ENCODE results near the gene MAT2B.

DNA sequence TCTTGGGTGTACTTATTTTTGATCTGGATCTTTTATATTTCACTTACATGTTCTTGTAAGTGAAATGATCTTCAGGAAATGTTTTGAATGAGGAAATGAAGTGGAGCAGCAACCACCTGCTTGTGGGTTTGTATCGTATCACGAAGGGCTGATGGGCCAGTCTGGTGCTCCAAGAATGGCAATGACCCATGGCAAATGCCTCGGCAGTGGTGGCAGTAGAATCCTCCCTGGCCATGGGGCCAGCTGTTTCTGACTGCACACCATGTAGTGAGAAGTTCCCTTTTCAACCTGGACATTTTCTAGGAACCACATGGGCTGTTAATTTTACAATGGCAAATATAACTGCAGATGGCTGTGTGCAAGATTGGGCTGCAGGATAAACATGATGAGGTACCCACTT, 29.9 kb downstream of the MAT2B start:
- TF ChIP-seq ZNF274 (IDR thresholded peaks at IDR 0.05; ENCODE audit: borderline replicate concordance, extremely low read depth, low read length) (no peak), CREB1 (IDR thresholded peaks at IDR 0.05) (no peak), HDAC2 (IDR thresholded peaks at IDR 0.05; ENCODE audit: borderline replicate concordance in 1 of 2, low read depth in 2 of 2, low read length in 2 of 2) (no peak), POLR2AphosphoS5 (IDR thresholded peaks at IDR 0.05; ENCODE audit: low read depth, low read length) (no peak), BCL11A (IDR thresholded peaks at IDR 0.05; ENCODE audit: low read depth in 2 of 2, low read length in 2 of 2) (no peak), TAF1 (IDR thresholded peaks at IDR 0.05; ENCODE audit: low read depth, low read length) (no peak), RAD21 (IDR thresholded peaks at IDR 0.05 in 1 of 2, conservative IDR thresholded peaks at IDR 0.05 in 1 of 2; ENCODE audit: low read depth in 2 of 2, low read length in 2 of 2) (no peak), EGR1 (IDR thresholded peaks at IDR 0.05; ENCODE audit: borderline replicate concordance, low read depth, low read length) (no peak)
- TF ChIP-seq, protein P1, sequence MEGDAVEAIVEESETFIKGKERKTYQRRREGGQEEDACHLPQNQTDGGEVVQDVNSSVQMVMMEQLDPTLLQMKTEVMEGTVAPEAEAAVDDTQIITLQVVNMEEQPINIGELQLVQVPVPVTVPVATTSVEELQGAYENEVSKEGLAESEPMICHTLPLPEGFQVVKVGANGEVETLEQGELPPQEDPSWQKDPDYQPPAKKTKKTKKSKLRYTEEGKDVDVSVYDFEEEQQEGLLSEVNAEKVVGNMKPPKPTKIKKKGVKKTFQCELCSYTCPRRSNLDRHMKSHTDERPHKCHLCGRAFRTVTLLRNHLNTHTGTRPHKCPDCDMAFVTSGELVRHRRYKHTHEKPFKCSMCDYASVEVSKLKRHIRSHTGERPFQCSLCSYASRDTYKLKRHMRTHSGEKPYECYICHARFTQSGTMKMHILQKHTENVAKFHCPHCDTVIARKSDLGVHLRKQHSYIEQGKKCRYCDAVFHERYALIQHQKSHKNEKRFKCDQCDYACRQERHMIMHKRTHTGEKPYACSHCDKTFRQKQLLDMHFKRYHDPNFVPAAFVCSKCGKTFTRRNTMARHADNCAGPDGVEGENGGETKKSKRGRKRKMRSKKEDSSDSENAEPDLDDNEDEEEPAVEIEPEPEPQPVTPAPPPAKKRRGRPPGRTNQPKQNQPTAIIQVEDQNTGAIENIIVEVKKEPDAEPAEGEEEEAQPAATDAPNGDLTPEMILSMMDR (IDR thresholded peaks at IDR 0.05; ENCODE audit: control extremely low read depth in 1 of 3, insufficient read depth in 1 of 3, low read depth in 1 of 3, low read length in 3 of 3): no peak
- TF ChIP-seq, protein P2, sequence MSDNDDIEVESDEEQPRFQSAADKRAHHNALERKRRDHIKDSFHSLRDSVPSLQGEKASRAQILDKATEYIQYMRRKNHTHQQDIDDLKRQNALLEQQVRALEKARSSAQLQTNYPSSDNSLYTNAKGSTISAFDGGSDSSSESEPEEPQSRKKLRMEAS (IDR thresholded peaks at IDR 0.05): no peak
